HG03457 (cell line): ENCODE data around the gene MYBPHL.

Experiments
- ATAC-seq: cut with Tn5 transposase; IDR thresholded peaks from one replicate; pipeline ENCODE4 v1.9.1; 2021; ENCODE audit warnings: moderate number of reproducible peaks; ENCODE audit not compliant: unreplicated experiment

MYBPHL gene

GRCh38 chr1:109253803-109254620 lies 52.8 kb downstream of the MYBPHL start:
- ATAC-seq = no peak

GRCh38 chr1:109252893-109253802 lies 53.7 kb downstream of the MYBPHL start:
- ATAC-seq = no peak

GRCh38 chr1:109252167-109252892 lies 54.5 kb downstream of the MYBPHL start:
- no peak for ATAC-seq

- ATAC-seq = no peak
Observed at GRCh38 chr1:109251277-109252166, 55.3 kb downstream of the MYBPHL start.

GRCh38 chr1:109250454-109251276 lies 56.1 kb downstream of the MYBPHL start:
- no peak for ATAC-seq

GRCh38 chr1:109249654-109250401 lies 57.0 kb downstream of the MYBPHL start:
- no peak for ATAC-seq

- peak; percentile 71 for ATAC-seq
Observed at GRCh38 chr1:109248797-109249629, 57.8 kb downstream of the MYBPHL start, which contains the start of gene CELSR2. CELSR2 (plus strand) TSS chr1:109249539; CDS start chr1:109250080, 541 bp downstream.

GRCh38 chr1:109248444-109248796 lies 58.4 kb downstream of the MYBPHL start:
- ATAC-seq = no peak

- ATAC-seq = no peak
Observed at GRCh38 chr1:109247401-109248365, 59.1 kb downstream of the MYBPHL start.

GRCh38 chr1:109246141-109246551 lies 60.7 kb downstream of the MYBPHL start:
- ATAC-seq = no peak

- no peak for ATAC-seq
Observed at GRCh38 chr1:109243860-109244552, 62.8 kb downstream of the MYBPHL start.

- ATAC-seq = no peak
Observed at GRCh38 chr1:109243221-109243620, 63.6 kb downstream of the MYBPHL start.

- ATAC-seq = no peak
Observed at GRCh38 chr1:109242387-109242786, 64.4 kb downstream of the MYBPHL start.
